Measurements from ENCODE around the gene DXO.

DNA sequence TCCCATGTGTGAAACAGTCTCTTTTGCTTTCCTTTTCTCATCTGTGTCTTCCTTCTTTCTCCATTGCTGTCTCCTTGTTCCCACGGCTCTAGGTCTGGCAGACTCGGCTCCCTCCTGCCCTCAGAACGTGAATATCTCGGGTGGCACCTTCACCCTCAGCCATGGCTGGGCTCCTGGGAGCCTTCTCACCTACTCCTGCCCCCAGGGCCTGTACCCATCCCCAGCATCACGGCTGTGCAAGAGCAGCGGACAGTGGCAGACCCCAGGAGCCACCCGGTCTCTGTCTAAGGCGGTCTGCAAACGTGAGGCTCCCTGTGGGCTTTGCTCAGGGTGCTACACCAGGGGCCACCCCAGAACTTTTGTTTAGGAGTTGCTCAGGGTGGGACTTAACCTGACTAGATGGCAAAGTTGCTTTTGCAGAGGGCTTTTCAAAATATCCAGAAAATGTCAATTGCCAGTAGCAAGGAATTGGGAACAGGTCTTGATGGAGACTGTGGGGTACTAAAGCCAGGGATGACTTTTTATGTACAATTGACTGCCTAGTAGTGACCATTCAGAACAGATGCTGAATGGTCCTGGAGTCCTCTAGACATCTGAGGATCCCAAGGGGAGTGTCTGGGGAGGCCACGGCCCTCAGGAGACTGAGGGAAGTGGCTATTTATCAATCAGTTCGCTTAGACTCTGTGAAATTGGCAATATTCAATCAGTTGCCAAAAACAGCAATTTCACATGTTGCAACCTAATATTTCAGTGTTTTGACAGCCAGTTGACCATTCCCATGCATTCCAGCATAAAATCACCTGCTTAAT lies 43.9 kb downstream of the DXO start:
- TF ChIP-seq POLR2A (IDR thresholded peaks at IDR 0.05; ENCODE audit: low read length) (no peak), GATA1 (IDR thresholded peaks at IDR 0.05; ENCODE audit: low read depth, low read length) (no peak)

All from erythroblast (primary cell).